ENCODE measurements around the gene NDUFA11.

NDUFA11 gene

DNA sequence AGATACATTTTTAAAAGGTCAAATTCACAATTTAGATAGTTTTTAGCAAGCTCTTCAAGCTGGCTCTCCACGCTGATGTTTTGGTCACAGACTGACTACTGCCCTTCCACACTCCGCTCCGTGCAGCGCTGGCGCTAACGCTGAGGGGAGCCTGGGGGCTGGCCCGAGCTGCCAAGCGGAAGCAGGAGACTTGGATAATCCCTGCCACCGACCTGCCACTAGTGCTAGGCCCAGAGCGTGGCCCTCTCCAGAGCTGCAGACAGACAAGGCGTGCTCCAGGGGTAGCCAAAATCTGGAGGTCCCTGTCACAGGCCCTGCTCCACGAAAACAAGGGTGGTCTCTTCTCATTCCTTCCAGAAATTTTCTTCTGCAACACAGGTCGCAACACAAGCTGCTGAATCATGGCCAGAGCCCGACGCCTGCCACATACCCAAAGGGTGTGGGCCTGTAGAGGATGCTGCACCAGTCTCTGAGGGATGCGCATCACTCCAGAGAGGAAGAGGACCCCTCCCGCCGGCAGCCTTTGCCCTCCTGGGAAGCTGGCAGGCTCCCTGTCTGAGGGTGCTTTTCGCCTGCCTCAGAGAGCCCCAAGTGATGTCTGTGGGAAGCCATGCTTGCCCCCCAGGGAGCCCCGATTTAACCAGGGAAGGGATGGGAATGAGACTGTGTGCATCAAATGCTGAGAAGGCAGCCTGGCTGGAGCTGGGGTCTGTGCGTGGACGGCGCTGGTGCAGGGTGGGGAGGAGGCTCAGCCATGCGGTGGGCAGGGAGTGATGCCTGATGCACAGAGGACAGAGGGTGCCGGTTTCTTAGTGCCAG is 32.1 kb upstream of the NDUFA11 start:
- Mint-ChIP-seq H3K4me1 (no peaks in the 10 kb centered on the region), H3K27me3 (no peaks in the 10 kb centered on the region), H3K4me3 (no peak overlapping the region), H3K36me3 (peaks cover 3% of the 10 kb centered on the region), H3K27ac (peak overlapping the region; percentile 59), H3K9me3 (no peaks in the 10 kb centered on the region)

DNA sequence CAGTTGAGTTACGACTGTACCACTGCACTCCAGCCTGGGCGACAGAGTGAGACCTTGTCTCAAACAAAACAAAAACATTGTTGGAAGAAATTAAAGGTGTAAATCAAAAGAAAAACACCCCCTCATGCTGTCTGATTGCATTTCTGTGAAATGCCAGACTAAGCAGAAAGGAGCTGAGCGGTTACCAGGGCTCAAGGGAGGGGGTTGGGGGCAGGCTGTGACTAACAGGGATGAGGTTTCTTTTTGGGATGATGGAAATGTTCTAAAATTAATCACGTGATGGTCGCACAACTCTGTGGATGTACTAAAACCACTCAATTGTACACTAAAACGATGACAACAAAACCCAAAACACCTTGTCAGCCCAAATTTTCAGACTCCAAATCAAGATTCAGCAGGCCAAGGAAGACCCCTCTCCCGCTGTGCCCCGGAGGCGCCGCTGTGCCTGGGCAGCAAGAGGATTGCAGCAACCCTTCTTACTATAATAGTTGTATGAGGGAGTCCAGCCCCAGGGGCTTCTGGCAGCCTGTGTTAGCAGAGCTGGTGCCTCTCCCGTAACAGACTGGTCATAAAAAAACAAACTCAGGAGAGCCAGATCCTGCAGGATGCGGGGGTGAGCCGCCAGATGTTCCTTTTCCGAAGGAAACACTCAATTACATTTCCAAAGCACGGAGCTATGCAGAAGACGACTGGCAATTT is 31.3 kb upstream of the NDUFA11 start:
- no peaks in the 10 kb centered on the region for H3K9me3 Mint-ChIP-seq
- no peak overlapping the region for H3K4me3 Mint-ChIP-seq
- H3K27me3 Mint-ChIP-seq, result no peaks in the 10 kb centered on the region
- no peak overlapping the region for H3K27ac Mint-ChIP-seq
- H3K4me1 Mint-ChIP-seq, result no peaks in the 10 kb centered on the region
- H3K36me3 Mint-ChIP-seq, result peaks cover 3% of the 10 kb centered on the region

DNA sequence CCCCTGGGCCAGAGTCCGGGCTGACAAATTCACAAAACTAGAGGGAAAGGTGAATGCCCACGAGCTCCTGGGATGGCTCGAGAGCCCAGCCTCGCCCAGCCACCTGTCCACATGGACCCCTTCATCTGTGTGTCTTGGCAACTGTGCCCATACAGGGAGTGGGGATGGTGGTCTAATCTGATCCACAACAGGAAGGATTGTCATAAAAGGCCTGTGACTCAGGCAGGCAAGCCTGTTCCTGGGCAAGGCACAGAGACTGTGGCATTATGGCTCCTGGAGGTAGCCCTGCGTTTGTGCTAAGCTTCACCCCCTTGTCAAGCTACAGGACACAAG is 30.4 kb upstream of the NDUFA11 start:
- peaks cover 3% of the 10 kb centered on the region for H3K36me3 Mint-ChIP-seq

DNA sequence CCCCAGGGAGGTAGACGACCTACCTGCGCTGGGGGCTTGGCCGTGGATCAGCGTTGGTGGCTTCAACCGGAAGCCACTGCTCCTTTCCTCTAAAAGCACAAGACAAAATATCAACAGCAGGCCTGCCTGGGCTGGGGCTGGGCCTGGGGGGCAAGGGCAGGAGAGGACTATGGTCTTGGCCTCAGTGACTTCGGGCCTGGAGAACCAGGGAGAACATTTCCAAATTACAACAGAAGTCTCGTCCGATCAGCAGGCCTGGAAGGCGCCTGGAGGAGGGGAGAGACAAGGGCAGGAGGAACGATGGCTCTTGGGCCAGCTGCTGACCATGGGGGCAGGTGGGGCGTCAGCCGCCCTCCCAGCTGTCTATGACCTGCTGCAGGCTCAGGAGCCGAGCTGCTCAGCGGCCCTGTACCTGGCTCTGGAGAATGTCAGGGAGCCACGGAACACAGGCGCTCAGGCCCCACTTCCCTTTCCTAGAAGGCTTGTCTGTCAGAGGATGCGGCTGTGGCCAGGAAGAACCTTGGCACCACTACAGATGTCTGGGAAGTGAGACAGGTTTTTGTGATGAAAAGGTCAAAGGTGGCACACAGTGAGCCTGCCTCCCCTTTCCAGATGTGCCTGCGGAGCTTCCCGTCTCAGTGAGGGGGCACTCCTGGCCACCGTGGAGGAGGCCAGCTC is 29.9 kb upstream of the NDUFA11 start:
- H3K36me3 Mint-ChIP-seq, result peaks cover 7% of the 10 kb centered on the region
- no peak overlapping the region for H3K4me3 Mint-ChIP-seq
- no peaks in the 10 kb centered on the region for H3K27me3 Mint-ChIP-seq
- H3K4me1 Mint-ChIP-seq, result no peaks in the 10 kb centered on the region
- no peaks in the 10 kb centered on the region for H3K9me3 Mint-ChIP-seq
- no peak overlapping the region for H3K27ac Mint-ChIP-seq

More for the DNA sequence above, 30.4 kb upstream of the NDUFA11 start:
- H3K9me3 Mint-ChIP-seq, result no peaks in the 10 kb centered on the region
- no peak overlapping the region for H3K27ac Mint-ChIP-seq
- H3K27me3 Mint-ChIP-seq, result no peaks in the 10 kb centered on the region
- H3K4me1 Mint-ChIP-seq, result no peaks in the 10 kb centered on the region
- H3K4me3 Mint-ChIP-seq, result no peak overlapping the region

DNA sequence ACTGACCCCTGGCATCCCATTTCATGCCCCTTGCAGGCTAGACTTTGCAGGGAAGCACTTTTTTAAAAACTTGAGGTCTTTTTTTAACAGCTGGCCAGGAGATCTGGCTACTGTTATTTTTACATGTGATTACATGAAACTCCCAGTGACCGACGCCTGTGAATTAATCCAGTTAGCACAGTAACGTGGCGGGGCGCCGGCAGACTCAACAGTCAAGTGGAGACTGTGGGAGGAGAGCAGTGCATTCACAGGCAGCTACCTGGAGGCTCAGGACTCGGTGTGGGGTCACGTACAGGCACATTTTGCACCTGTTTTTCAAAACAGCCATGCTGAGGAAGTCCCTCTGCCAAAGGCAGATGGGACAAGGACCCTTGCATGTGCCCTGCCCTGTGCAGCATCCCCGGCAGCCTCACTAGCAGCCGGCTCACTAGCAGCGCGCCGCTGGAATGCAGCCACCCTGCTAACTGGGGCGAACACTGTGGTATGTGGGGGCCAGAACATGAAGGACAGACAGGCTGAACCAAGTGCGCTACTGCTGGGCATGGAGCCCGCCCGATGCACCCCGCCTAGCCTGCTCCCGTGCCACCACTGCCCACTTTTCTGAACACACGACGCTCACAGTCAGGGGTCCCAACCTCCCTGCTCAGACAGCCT is 29.1 kb upstream of the NDUFA11 start:
- Mint-ChIP-seq H3K27me3 (no peaks in the 10 kb centered on the region), H3K9me3 (no peaks in the 10 kb centered on the region), H3K4me3 (no peak overlapping the region), H3K4me1 (no peaks in the 10 kb centered on the region), H3K36me3 (peaks cover 11% of the 10 kb centered on the region), H3K27ac (no peak overlapping the region)

DNA sequence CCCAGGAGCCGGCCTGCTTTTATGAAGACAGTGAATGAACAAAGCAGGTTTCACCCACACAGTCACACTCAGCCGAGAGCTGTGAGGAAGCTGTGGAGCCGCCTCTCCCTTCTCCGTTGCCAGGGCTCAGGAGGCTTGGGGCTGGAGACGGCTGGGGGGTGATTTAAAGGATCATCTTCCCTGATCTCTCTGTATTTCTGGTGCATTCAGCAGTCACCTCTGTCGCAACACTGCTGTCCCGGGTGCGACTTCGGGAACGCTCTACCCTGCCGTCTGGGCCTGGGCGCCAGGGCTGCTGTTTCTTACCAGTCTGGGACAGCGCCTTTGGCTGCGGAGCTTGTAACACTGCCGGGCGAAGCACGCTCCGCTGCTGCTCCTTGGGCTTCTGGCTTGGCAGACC is 28.6 kb upstream of the NDUFA11 start:
- no peaks in the 10 kb centered on the region for H3K4me1 Mint-ChIP-seq
- H3K27ac Mint-ChIP-seq, result no peak overlapping the region
- H3K36me3 Mint-ChIP-seq, result peaks cover 11% of the 10 kb centered on the region
- no peaks in the 10 kb centered on the region for H3K27me3 Mint-ChIP-seq
- H3K9me3 Mint-ChIP-seq, result no peaks in the 10 kb centered on the region
- H3K4me3 Mint-ChIP-seq, result no peak overlapping the region

DNA sequence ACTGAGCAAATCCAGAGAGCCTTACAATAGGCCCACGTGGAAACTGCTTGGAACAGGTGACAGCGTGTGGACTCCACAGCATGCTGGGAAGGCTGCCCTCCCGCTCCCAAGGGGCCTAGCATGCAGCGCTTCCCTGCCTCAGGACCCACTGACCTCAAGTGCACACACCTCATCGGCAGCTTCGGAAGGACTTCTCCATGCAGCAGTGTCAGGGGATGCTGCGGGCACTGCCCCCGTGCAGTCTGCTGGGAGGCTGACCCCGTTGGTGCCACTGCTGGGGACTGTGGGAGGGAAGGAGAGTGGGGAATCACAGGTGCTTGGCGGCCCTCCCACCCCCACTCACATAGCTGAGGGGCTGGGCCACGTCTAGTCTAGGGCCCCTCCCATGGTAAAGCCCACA is 27.7 kb upstream of the NDUFA11 start:
- H3K36me3 Mint-ChIP-seq, result peaks cover 11% of the 10 kb centered on the region
- H3K9me3 Mint-ChIP-seq, result no peaks in the 10 kb centered on the region
- H3K4me1 Mint-ChIP-seq, result no peaks in the 10 kb centered on the region
- H3K4me3 Mint-ChIP-seq, result no peak overlapping the region
- no peak overlapping the region for H3K27ac Mint-ChIP-seq
- no peaks in the 10 kb centered on the region for H3K27me3 Mint-ChIP-seq

DNA sequence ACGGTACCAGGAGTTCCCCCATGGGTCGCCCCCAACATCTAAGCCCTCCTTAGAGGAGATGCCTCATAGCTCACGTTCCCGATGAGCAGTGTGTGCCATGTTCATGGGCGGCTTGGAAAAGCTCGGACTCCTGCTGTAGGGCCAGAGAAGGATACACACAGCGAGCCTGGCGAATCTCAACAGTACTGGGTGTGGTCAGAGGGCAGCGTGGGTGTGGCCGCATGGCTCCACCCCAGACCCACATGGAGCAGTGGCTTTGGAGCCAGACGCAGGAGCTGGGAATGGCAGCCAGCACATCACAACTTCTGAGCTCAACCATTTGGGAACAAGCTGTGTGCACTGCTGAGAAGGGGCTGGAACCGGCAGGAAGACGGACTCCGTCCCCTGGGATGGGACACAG is 26.0 kb upstream of the NDUFA11 start:
- Mint-ChIP-seq H3K27me3 (no peaks in the 10 kb centered on the region), H3K4me3 (no peak overlapping the region), H3K36me3 (peaks cover 11% of the 10 kb centered on the region)

DNA sequence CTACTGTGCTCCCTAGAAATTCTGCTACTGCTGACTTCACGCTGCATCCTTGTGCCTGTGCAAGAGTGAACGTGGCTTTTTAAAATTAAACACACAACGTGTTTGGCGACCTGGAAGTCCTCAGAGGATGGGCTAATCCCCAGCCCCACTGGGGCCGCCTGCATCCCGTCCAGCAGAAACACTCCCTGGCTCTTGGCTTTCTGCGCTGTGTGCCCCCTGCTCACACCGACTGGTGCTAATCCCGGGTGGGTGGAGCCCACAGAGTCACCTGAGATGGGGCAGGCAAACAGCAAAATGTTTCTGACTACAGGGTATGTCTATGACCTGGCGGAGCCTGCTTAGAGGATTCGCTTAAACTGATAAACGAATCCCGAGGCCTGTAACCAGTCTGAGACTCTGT is 25.6 kb upstream of the NDUFA11 start:
- no peak overlapping the region for H3K27ac Mint-ChIP-seq
- no peak overlapping the region for H3K4me3 Mint-ChIP-seq
- no peaks in the 10 kb centered on the region for H3K9me3 Mint-ChIP-seq
- H3K36me3 Mint-ChIP-seq, result peaks cover 11% of the 10 kb centered on the region
- no peaks in the 10 kb centered on the region for H3K4me1 Mint-ChIP-seq
- H3K27me3 Mint-ChIP-seq, result no peaks in the 10 kb centered on the region

More for the DNA sequence above, 26.0 kb upstream of the NDUFA11 start:
- Mint-ChIP-seq H3K27ac (no peak overlapping the region), H3K9me3 (no peaks in the 10 kb centered on the region), H3K4me1 (no peaks in the 10 kb centered on the region)

DNA sequence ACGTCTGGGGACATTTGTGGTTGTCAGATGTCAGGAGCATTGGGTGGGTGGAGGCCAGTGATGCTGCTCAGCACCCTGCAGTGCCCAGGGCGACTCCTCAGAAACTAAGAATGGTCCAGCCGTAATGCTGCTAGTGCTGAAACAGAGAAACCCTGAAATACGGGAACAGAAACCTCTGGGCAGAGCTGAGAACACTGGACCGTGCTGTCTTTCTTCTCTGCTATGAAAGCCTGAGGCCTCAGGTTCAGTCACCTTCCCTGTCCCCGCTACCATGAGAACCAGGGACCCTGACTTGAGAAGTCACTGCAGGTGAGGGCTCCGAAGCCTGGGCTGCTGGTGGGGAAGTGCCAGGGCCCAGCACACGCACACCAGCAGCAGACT is 23.8 kb upstream of the NDUFA11 start:
- Mint-ChIP-seq H3K36me3 (peaks cover 11% of the 10 kb centered on the region), H3K9me3 (no peaks in the 10 kb centered on the region), H3K4me3 (no peak overlapping the region), H3K27ac (no peak overlapping the region), H3K4me1 (no peaks in the 10 kb centered on the region), H3K27me3 (no peaks in the 10 kb centered on the region)

DNA sequence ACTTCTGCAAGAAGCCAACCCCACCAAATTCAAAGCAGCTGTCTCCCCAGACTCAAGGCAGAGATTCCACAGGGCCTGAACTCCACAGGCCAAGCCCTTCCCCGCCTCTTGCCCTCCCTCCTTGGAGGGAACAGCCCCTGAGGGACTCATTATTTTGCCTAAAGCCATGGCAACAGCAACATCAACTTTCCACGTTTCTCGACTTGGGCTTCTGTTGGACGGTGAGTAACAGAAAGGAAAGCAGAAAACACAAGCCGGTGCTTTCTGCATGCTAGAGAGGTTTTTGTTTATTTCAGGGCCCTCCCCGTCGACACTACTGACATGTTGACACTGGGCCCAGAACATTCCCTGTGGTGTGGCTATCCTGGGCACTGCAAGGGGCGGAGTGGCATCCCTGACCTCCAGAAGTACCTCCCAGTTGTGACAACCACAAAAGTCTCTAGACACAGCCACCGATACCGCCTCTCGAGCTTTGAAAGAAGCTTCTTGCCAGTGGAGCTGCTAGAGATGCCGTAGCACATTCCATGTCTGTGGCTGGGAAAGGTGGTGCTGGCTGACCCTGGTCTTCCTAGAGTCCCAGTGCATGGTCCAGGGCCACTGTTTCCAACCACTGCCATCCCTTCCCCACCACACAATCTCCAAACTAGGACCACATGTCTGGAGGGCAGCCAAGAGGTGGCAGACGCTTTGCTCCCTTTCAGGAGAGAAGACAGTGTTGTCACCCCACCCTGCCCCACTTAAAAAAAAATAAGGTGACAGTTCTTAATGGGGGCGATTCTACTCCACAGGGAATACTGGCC is 23.3 kb upstream of the NDUFA11 start:
- Mint-ChIP-seq H3K27me3 (no peaks in the 10 kb centered on the region), H3K9me3 (no peaks in the 10 kb centered on the region), H3K4me1 (no peaks in the 10 kb centered on the region), H3K27ac (no peak overlapping the region), H3K4me3 (no peak overlapping the region), H3K36me3 (peaks cover 11% of the 10 kb centered on the region)

DNA sequence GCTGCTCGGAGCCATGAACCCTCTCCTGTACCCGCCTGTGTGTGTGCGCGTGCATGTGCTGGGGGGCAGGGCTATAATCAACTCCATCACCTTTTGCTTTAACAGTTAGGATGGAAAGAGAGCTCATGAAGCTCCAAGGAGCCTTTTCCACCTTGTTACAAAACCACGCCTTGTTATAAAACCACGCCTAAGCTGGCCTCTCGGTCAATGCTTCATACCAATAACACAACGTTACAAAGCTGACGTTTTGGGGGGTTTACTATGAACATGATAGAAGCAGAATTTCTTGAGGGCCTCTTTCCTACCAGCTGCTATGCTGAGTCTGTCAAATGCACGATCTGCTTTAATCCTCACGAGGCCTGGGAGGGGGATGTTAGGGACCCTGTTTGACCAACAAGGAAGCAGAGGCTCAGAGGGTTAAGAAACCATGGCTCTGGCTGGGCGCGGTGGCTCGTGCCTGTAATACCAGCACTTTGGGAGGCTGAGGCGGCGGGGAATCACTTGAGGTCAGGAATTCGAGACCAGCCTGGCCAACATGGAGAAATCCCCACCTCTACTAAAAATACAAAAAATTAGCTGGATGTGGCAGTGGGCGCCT is 22.3 kb upstream of the NDUFA11 start:
- Mint-ChIP-seq H3K36me3 (peaks cover 11% of the 10 kb centered on the region), H3K27me3 (no peaks in the 10 kb centered on the region), H3K27ac (no peak overlapping the region), H3K9me3 (no peaks in the 10 kb centered on the region), H3K4me3 (no peak overlapping the region), H3K4me1 (no peaks in the 10 kb centered on the region)

DNA sequence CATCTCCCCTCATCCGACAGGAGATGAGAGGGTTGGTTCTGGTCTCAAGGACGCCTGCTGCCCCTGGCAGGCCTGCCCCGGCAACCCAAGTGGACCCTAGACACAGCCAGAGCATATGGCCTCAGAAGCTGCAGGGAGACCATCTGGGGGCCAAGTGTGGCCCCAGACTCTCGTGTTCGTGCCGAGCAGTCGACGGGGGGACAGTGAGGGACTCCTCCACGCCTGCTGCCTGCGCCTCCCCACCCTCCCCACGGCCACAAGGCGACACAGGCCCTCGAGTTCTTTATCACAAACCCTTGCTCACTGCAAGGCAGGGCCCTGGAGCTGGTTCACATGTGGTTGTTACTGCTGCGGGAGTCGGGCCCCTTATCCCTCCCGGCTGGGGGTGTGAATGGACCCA is 19.8 kb upstream of the NDUFA11 start:
- H3K27ac Mint-ChIP-seq, result no peak overlapping the region
- H3K27me3 Mint-ChIP-seq, result no peaks in the 10 kb centered on the region
- H3K4me3 Mint-ChIP-seq, result no peak overlapping the region
- no peaks in the 10 kb centered on the region for H3K9me3 Mint-ChIP-seq
- H3K36me3 Mint-ChIP-seq, result peaks cover 6% of the 10 kb centered on the region
- no peaks in the 10 kb centered on the region for H3K4me1 Mint-ChIP-seq

DNA sequence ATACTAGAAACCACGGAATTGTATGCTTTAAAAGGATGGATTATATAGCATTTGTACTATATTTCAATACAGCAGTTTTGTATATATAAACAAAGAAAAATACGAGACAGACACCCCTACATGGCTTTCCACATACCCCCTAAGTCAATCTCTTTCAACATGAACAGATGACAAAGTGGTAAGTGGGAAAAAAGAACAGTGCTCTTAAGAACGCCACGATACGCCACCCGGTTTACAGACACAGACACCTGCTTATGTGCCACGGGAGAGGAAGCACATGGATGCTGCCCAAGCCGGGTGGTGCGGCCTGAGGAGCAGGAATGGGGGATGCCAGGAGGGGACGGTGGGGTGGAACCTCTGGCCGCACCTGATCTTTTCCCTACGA is 18.6 kb upstream of the NDUFA11 start:
- Mint-ChIP-seq H3K4me3 (no peak overlapping the region), H3K4me1 (no peaks in the 10 kb centered on the region), H3K27me3 (no peaks in the 10 kb centered on the region), H3K27ac (no peak overlapping the region), H3K36me3 (peaks cover 2% of the 10 kb centered on the region), H3K9me3 (no peaks in the 10 kb centered on the region)

All from activated naive CD4-positive, alpha-beta T cell treated with anti-CD3 and anti-CD28 coated beads, Interleukin-2, amount 50 U/mL, for 24 hours (primary cell).